HepG2 (cell line): ENCODE results near the gene AK3. TPM values are rescaled to one million over a fixed set of nuclear protein-coding genes. Genes with fewer than 3 reads are reported as not detected.

Experiments used
- FIP1L1 ChIP-seq: fragments of 200-400 bp; formaldehyde crosslinking; IDR thresholded peaks from 2 replicates; pipeline ENCODE4 v1.6.1; 2018; ENCODE audit warnings: low read depth, mild to moderate bottlenecking, low read length, moderate library complexity, borderline replicate concordance; ENCODE audit not compliant: insufficient read depth
- GPN1 ChIP-seq: sonication (generic); formaldehyde crosslinking; IDR thresholded peaks from 2 replicates; pipeline ENCODE4 v1.5.1; 2020; ENCODE audit warnings: missing genetic modification reagents, borderline replicate concordance
- HDAC1 ChIP-seq: sonication (generic); formaldehyde crosslinking; IDR thresholded peaks from 2 replicates; pipeline ENCODE4 v1.5.1; 2020; ENCODE audit warnings: mild to moderate bottlenecking, missing genetic modification reagents
- MED13 ChIP-seq: sonication (generic); formaldehyde crosslinking; IDR thresholded peaks from 2 replicates; pipeline ENCODE4 v1.5.0; 2020; ENCODE audit warnings: missing genetic modification reagents
- MTF1 ChIP-seq: sonication (generic); formaldehyde crosslinking; IDR thresholded peaks from 2 replicates; pipeline ENCODE4 v1.5.0; 2020; ENCODE audit warnings: missing genetic modification reagents
- RFX3 ChIP-seq: IDR thresholded peaks from 2 replicates; pipeline ENCODE4 v1.6.1; 2016; ENCODE audit warnings: missing biosample characterization, missing genetic modification reagents
- SMAD3 ChIP-seq: sonication (generic); formaldehyde crosslinking; IDR thresholded peaks from 2 replicates; pipeline ENCODE4 v1.4.0; 2020; ENCODE audit warnings: missing genetic modification reagents
- ZBTB1 ChIP-seq: sonication (generic); formaldehyde crosslinking; IDR thresholded peaks from 2 replicates; pipeline ENCODE4 v1.4.0; 2020; ENCODE audit warnings: missing genetic modification reagents, borderline replicate concordance
- ZBTB4 ChIP-seq: sonication (generic); formaldehyde crosslinking; IDR thresholded peaks from 2 replicates; pipeline ENCODE4 v1.4.0; 2020; ENCODE audit warnings: missing genetic modification reagents, mild to moderate bottlenecking, borderline replicate concordance
- ZMYM4 ChIP-seq: sonication (generic); formaldehyde crosslinking; IDR thresholded peaks from 2 replicates; pipeline ENCODE4 v1.8.1; 2023; ENCODE audit warnings: mild to moderate bottlenecking, missing genetic modification reagents
- ZNF468 ChIP-seq: sonication (generic); formaldehyde crosslinking; IDR thresholded peaks from 2 replicates; pipeline ENCODE4 v1.8.0; 2022; ENCODE audit warnings: mild to moderate bottlenecking, moderate library complexity, missing genetic modification reagents
- ZNF619 ChIP-seq: sonication (generic); formaldehyde crosslinking; IDR thresholded peaks from 2 replicates; pipeline ENCODE4 v1.4.0; 2020; ENCODE audit warnings: mild to moderate bottlenecking, missing genetic modification reagents
- ZNF691 ChIP-seq: sonication (generic); formaldehyde crosslinking; IDR thresholded peaks from 2 replicates; pipeline ENCODE4 v1.4.0; 2020; ENCODE audit warnings: missing genetic modification reagents, low read depth, mild to moderate bottlenecking, borderline replicate concordance
- polyA plus RNA-seq, 8 experiments: library from polyadenylated mRNA; depleted of rRNA in 3 of 8; stranded (reverse) in 7 of 8; unstranded in 1 of 8; fragments of >200 nt; fragmentation: Illumina TruSeq in 4 of 8; extraction: Trizol in 4 of 8; gene quantifications; 2 replicates each; pipeline versions ENCODE4 v1.2.1 to v1.2.3, GENCODE V29; 2011 to 2016; ENCODE audit warnings: low read depth in 4 of 8, missing spikeins in 1 of 8, mixed read lengths in 1 of 8; ENCODE audit not compliant: insufficient read depth in 1 of 8
- total RNA-seq, 5 experiments: library from RNA; depleted of rRNA; stranded (reverse); fragments of >200 nt; fragmentation: Illumina TruSeq; extraction: Trizol; gene quantifications; 2 replicates each; pipeline ENCODE4 v1.2.3, GENCODE V29; 2016; ENCODE audit warnings: low read depth in 1 of 5
- TF ChIP-seq, protein P1 (sequence below): sonication (generic); formaldehyde crosslinking; IDR thresholded peaks from 2 replicates; pipeline ENCODE4 v1.4.0; 2020; ENCODE audit warnings: missing genetic modification reagents
- TF ChIP-seq, protein P2 (sequence below): sonication (generic); formaldehyde crosslinking; IDR thresholded peaks from 2 replicates; pipeline ENCODE4 v1.4.0; 2020; ENCODE audit warnings: missing genetic modification reagents

The AK3 gene
- total and polyA plus RNA-seq, 2 of the 13 experiments (the other 11 are each of a cell fraction or from before 2014, with no cell fraction given), result 76.8 to 109 TPM

DNA sequence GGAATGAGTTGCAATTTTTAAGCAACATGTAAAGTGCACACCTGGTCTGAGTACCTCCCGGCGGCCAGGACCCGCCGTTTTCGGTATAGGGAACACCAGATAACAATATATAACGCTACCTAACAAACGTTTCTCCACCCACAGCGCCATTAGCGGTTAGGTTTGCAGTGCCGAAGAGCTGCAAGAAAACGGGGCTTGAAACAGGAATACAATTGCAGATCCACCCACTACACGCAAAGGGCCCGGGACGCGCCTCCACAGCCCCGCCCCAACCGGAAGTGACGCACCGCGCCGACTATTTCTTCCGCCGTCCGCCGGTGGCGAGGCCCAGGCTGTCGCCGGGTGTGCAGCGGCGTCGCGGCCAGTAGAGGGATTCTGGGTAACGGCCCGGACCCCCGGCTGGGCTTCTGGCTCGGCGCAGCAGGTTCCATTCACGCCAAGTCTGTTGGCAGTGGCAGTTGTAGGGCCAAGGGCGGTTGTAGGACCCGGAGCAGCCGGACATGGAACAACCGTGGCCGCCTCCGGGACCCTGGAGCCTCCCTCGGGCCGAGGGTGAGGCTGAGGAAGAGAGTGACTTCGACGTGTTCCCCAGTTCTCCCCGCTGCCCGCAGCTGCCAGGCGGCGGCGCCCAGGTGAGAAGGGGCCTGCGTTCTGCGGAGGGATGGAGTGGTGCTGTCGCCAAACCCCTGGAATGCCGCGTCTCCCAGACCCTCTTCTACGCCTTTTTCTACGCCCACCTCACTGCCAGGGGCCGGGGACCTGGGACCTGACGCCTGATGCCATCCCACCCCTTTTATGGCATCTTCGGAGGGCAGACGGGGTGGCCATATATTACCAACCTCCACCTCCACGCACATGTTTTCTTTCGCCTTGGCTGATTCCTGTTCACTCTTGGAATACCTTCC is 61.5 kb downstream of the AK3 start, which contains the start of gene CDC37L1 (continued):
- TF ChIP-seq, protein P1, sequence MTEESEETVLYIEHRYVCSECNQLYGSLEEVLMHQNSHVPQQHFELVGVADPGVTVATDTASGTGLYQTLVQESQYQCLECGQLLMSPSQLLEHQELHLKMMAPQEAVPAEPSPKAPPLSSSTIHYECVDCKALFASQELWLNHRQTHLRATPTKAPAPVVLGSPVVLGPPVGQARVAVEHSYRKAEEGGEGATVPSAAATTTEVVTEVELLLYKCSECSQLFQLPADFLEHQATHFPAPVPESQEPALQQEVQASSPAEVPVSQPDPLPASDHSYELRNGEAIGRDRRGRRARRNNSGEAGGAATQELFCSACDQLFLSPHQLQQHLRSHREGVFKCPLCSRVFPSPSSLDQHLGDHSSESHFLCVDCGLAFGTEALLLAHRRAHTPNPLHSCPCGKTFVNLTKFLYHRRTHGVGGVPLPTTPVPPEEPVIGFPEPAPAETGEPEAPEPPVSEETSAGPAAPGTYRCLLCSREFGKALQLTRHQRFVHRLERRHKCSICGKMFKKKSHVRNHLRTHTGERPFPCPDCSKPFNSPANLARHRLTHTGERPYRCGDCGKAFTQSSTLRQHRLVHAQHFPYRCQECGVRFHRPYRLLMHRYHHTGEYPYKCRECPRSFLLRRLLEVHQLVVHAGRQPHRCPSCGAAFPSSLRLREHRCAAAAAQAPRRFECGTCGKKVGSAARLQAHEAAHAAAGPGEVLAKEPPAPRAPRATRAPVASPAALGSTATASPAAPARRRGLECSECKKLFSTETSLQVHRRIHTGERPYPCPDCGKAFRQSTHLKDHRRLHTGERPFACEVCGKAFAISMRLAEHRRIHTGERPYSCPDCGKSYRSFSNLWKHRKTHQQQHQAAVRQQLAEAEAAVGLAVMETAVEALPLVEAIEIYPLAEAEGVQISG (CRISPR knock-in tag), result peak; percentile 88
- TF ChIP-seq ZBTB1 (CRISPR knock-in tag) (no peak), ZNF619 (peak; percentile 91), MED13 (CRISPR knock-in tag) (peak; percentile 37; the same call in 1 of the 2 replicates), SMAD3 (no peak; the same call in 1 of the 2 replicates), ZNF468 (CRISPR knock-in tag) (peak; percentile 67; the same call in 1 of the 2 replicates), ZNF691 (CRISPR knock-in tag) (peak; percentile 69; the same call in 1 of the 2 replicates), RFX3 (CRISPR knock-in tag) (no peak; the same call in 1 of the 2 replicates), ZMYM4 (CRISPR knock-in tag) (peak; percentile 88), GPN1 (no peak; the same call in 1 of the 2 replicates), HDAC1 (CRISPR knock-in tag) (peak; percentile 88), ZBTB4 (CRISPR knock-in tag) (peak; percentile 88; the same call in 1 of the 2 replicates), FIP1L1 (no peak), MTF1 (CRISPR knock-in tag) (peak; percentile 70; the same call in 1 of the 2 replicates)
- TF ChIP-seq, protein P2, sequence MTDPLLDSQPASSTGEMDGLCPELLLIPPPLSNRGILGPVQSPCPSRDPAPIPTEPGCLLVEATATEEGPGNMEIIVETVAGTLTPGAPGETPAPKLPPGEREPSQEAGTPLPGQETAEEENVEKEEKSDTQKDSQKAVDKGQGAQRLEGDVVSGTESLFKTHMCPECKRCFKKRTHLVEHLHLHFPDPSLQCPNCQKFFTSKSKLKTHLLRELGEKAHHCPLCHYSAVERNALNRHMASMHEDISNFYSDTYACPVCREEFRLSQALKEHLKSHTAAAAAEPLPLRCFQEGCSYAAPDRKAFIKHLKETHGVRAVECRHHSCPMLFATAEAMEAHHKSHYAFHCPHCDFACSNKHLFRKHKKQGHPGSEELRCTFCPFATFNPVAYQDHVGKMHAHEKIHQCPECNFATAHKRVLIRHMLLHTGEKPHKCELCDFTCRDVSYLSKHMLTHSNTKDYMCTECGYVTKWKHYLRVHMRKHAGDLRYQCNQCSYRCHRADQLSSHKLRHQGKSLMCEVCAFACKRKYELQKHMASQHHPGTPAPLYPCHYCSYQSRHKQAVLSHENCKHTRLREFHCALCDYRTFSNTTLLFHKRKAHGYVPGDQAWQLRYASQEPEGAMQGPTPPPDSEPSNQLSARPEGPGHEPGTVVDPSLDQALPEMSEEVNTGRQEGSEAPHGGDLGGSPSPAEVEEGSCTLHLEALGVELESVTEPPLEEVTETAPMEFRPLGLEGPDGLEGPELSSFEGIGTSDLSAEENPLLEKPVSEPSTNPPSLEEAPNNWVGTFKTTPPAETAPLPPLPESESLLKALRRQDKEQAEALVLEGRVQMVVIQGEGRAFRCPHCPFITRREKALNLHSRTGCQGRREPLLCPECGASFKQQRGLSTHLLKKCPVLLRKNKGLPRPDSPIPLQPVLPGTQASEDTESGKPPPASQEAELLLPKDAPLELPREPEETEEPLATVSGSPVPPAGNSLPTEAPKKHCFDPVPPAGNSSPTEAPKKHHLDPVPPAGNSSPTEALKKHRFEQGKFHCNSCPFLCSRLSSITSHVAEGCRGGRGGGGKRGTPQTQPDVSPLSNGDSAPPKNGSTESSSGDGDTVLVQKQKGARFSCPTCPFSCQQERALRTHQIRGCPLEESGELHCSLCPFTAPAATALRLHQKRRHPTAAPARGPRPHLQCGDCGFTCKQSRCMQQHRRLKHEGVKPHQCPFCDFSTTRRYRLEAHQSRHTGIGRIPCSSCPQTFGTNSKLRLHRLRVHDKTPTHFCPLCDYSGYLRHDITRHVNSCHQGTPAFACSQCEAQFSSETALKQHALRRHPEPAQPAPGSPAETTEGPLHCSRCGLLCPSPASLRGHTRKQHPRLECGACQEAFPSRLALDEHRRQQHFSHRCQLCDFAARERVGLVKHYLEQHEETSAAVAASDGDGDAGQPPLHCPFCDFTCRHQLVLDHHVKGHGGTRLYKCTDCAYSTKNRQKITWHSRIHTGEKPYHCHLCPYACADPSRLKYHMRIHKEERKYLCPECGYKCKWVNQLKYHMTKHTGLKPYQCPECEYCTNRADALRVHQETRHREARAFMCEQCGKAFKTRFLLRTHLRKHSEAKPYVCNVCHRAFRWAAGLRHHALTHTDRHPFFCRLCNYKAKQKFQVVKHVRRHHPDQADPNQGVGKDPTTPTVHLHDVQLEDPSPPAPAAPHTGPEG, result peak; percentile 99
